K562 (cell line): ENCODE results near the gene API5. TPM values are rescaled to one million over a fixed set of nuclear protein-coding genes. Genes with fewer than 3 reads are reported as not detected.
A peak's percentile ranks its signal among the peaks of the same experiment; 100 is the strongest.

Experiments
- BCLAF1 ChIP-seq, 2 experiments: fragments of 450-650 bp in 1 of 2; IDR thresholded peaks; 2 replicates each; pipeline ENCODE4 v1.6.1; 2011 to 2017; ENCODE audit warnings: low read depth in 2 of 2, antibody characterized with exemption in 1 of 2, borderline replicate concordance in 1 of 2, low read length in 1 of 2, mild to moderate bottlenecking in 1 of 2, mixed read lengths in 1 of 2; ENCODE audit not compliant: control insufficient read depth in 1 of 2
- CHD4 ChIP-seq: fragments of 200-600 bp; sonication (generic); IDR thresholded peaks from 3 replicates; pipeline ENCODE4 v1.6.1; 2012; ENCODE audit warnings: low read depth, mild to moderate bottlenecking, mixed read lengths, low read length, inconsistent platforms; ENCODE audit not compliant: insufficient read depth, insufficient replicate concordance, poor library complexity, severe bottlenecking
- CTBP1 ChIP-seq: fragments of 450-650 bp; IDR thresholded peaks from 2 replicates; pipeline ENCODE4 v1.6.1; 2016; ENCODE audit warnings: borderline replicate concordance
- ERF ChIP-seq: fragments of 450-650 bp; formaldehyde crosslinking; IDR thresholded peaks from 2 replicates; pipeline ENCODE4 v1.4.0; 2020; ENCODE audit warnings: mild to moderate bottlenecking, mixed read lengths
- JUNB ChIP-seq: fragments of 450-650 bp; formaldehyde crosslinking; conservative IDR thresholded peaks from 2 replicates; pipeline ENCODE4 v1.4.0; 2020; ENCODE audit warnings: mild to moderate bottlenecking
- KLF16 ChIP-seq: IDR thresholded peaks from 2 replicates; pipeline ENCODE4 v1.6.1; 2016; ENCODE audit warnings: antibody characterized with exemption
- LEF1 ChIP-seq: fragments of 450-650 bp; IDR thresholded peaks from 2 replicates; pipeline ENCODE4 v1.6.1; 2016; ENCODE audit warnings: mild to moderate bottlenecking
- NCOR1 ChIP-seq: fragments of 450-650 bp; IDR thresholded peaks from 2 replicates; pipeline ENCODE4 v1.6.1; 2016; ENCODE audit warnings: mild to moderate bottlenecking, moderate library complexity
- NFE2 ChIP-seq: IDR thresholded peaks from 2 replicates; pipeline ENCODE4 v1.6.1; 2014; ENCODE audit warnings: antibody characterized with exemption, low read depth
- NUFIP1 ChIP-seq: fragments of 450-650 bp; IDR thresholded peaks from 2 replicates; pipeline ENCODE4 v1.6.1; 2018; ENCODE audit not compliant: partially characterized antibody
- SMAD3 ChIP-seq: fragments of 450-650 bp; formaldehyde crosslinking; conservative IDR thresholded peaks from 2 replicates; pipeline ENCODE4 v1.4.0; 2020; ENCODE audit warnings: mild to moderate bottlenecking
- TCF15 ChIP-seq: fragments of 250-450 bp; sonication (Bioruptor Pico); IDR thresholded peaks from 2 replicates; pipeline ENCODE4 v1.8.0; 2022; ENCODE audit warnings: moderate library complexity, mild to moderate bottlenecking, inconsistent platforms
- ZFX ChIP-seq: sonication (generic); formaldehyde crosslinking; IDR thresholded peaks from 2 replicates; pipeline ENCODE4 v1.8.0; 2022; ENCODE audit warnings: mild to moderate bottlenecking, missing genetic modification reagents, moderate library complexity
- ZNF184 ChIP-seq: sonication (generic); formaldehyde crosslinking; IDR thresholded peaks from 2 replicates; pipeline ENCODE4 v1.5.0; 2020; ENCODE audit warnings: missing genetic modification reagents
- ZZZ3 ChIP-seq: fragments of 450-650 bp; IDR thresholded peaks from 2 replicates; pipeline ENCODE4 v1.6.1; 2016; ENCODE audit warnings: antibody characterized with exemption, mild to moderate bottlenecking, moderate library complexity
- polyA plus RNA-seq, 8 experiments: library from polyadenylated mRNA; depleted of rRNA in 4 of 8; stranded (reverse) in 5 of 8; unstranded in 3 of 8; fragments of >200 nt; fragmentation: Nextera tagmentation in 2 of 8; fragmentation: Illumina TruSeq in 1 of 8; extraction: Ambion mirVana in 2 of 8; extraction: Trizol in 1 of 8; gene quantifications; 2 replicates each; pipeline versions ENCODE4 v1.2.1 to v1.2.3, GENCODE V29; 2011 to 2014; ENCODE audit warnings: inconsistent platforms in 1 of 8, missing spikeins in 1 of 8
- total RNA-seq, 7 experiments: library from RNA; depleted of rRNA in 6 of 7; stranded (reverse); fragments of >200 nt in 6 of 7; fragmentation: Illumina TruSeq in 2 of 7; extraction: Trizol in 2 of 7; gene quantifications; 2 replicates each; pipeline versions ENCODE4 v1.2.1 to v1.2.3, GENCODE V29; 2011 to 2021; ENCODE audit warnings: low replicate concordance in 1 of 7
- TF ChIP-seq, protein P1 (sequence below): fragments of 200-800 bp; sonication (Bioruptor generic); IDR thresholded peaks from 2 replicates; pipeline ENCODE4 v1.6.1; 2017; ENCODE audit warnings: missing genetic modification characterization, missing compliant biosample characterization
- TF ChIP-seq, protein P2 (sequence below): fragments of 450-650 bp; IDR thresholded peaks from 2 replicates; pipeline ENCODE4 v1.6.1; 2016
- TF ChIP-seq, protein P3 (sequence below), 2 experiments: IDR thresholded peaks in 1 of 2; conservative IDR thresholded peaks in 1 of 2; 2 replicates each; pipeline ENCODE4 v1.6.1; 2016; ENCODE audit warnings: low read depth in 2 of 2, mild to moderate bottlenecking in 1 of 2, missing compliant biosample characterization in 1 of 2, missing genetic modification characterization in 1 of 2, moderate library complexity in 1 of 2
- TF ChIP-seq, protein P4 (sequence below): sonication (generic); formaldehyde crosslinking; IDR thresholded peaks from 2 replicates; pipeline ENCODE4 v1.5.0; 2020; ENCODE audit warnings: missing genetic modification reagents

API5 gene
- total and polyA plus RNA-seq, 9 of the 15 experiments (the other 6 are each of a cell fraction or from before 2014, with no cell fraction given), result 59.8 to 146 (median 123) TPM

- TF ChIP-seq, protein P1, sequence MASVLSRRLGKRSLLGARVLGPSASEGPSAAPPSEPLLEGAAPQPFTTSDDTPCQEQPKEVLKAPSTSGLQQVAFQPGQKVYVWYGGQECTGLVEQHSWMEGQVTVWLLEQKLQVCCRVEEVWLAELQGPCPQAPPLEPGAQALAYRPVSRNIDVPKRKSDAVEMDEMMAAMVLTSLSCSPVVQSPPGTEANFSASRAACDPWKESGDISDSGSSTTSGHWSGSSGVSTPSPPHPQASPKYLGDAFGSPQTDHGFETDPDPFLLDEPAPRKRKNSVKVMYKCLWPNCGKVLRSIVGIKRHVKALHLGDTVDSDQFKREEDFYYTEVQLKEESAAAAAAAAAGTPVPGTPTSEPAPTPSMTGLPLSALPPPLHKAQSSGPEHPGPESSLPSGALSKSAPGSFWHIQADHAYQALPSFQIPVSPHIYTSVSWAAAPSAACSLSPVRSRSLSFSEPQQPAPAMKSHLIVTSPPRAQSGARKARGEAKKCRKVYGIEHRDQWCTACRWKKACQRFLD, result no peak
- no peak for TF ChIP-seq ZFX (CRISPR knock-in tag)
- TF ChIP-seq NCOR1, result peak; percentile 27; the same call in 1 of the 2 replicates
- TF ChIP-seq JUNB (CRISPR knock-in tag), result no peak
- TF ChIP-seq ZZZ3, result no peak
- TF ChIP-seq TCF15 (CRISPR knock-in tag), result no peak
- TF ChIP-seq, protein P2, sequence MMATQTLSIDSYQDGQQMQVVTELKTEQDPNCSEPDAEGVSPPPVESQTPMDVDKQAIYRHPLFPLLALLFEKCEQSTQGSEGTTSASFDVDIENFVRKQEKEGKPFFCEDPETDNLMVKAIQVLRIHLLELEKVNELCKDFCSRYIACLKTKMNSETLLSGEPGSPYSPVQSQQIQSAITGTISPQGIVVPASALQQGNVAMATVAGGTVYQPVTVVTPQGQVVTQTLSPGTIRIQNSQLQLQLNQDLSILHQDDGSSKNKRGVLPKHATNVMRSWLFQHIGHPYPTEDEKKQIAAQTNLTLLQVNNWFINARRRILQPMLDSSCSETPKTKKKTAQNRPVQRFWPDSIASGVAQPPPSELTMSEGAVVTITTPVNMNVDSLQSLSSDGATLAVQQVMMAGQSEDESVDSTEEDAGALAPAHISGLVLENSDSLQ, result no peak
- TF ChIP-seq NUFIP1, result no peak
- TF ChIP-seq ZNF184, result no peak
- TF ChIP-seq, protein P3, sequence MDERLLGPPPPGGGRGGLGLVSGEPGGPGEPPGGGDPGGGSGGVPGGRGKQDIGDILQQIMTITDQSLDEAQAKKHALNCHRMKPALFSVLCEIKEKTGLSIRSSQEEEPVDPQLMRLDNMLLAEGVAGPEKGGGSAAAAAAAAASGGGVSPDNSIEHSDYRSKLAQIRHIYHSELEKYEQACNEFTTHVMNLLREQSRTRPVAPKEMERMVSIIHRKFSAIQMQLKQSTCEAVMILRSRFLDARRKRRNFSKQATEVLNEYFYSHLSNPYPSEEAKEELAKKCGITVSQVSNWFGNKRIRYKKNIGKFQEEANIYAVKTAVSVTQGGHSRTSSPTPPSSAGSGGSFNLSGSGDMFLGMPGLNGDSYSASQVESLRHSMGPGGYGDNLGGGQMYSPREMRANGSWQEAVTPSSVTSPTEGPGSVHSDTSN (CRISPR knock-in tag; IDR thresholded peaks at IDR 0.05; ENCODE audit: low read depth), result no peak
- TF ChIP-seq, protein P3 (tag; conservative IDR thresholded peaks at IDR 0.05; ENCODE audit: low read depth), result peak; percentile 67
- no peak for TF ChIP-seq CHD4
- no peak for TF ChIP-seq KLF16
- no peak for TF ChIP-seq SMAD3 (CRISPR knock-in tag)
- TF ChIP-seq, protein P4, sequence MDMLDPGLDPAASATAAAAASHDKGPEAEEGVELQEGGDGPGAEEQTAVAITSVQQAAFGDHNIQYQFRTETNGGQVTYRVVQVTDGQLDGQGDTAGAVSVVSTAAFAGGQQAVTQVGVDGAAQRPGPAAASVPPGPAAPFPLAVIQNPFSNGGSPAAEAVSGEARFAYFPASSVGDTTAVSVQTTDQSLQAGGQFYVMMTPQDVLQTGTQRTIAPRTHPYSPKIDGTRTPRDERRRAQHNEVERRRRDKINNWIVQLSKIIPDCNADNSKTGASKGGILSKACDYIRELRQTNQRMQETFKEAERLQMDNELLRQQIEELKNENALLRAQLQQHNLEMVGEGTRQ, result peak; percentile 91
- peak; percentile 27; the same call in 1 of the 2 replicates for TF ChIP-seq NFE2
- TF ChIP-seq LEF1, result no peak
- no peak for TF ChIP-seq BCLAF1 (IDR thresholded peaks at IDR 0.05; ENCODE audit: borderline replicate concordance in 1 of 2, control insufficient read depth in 1 of 2, low read depth in 2 of 2, low read length in 1 of 2)
- TF ChIP-seq CTBP1, result peak; percentile 19; the same call in 1 of the 2 replicates
- no peak for TF ChIP-seq ERF (CRISPR knock-in tag)
Measured at GRCh38 chr11:43381802-43382201, 70.0 kb downstream of the API5 start (continued).
